Smooth muscle cell (in vitro differentiated cells): ENCODE data around the gene CD2BP2. TPM values are rescaled to one million over a fixed set of nuclear protein-coding genes. Genes with fewer than 3 reads are reported as not detected.
A peak's percentile ranks its signal among the peaks of the same experiment; 100 is the strongest.

Experiments used
- DNase-seq: peaks from one replicate; lab custom pipeline; 2025; ENCODE audit not compliant: unreplicated experiment; lab: John Stamatoyannopoulos, UW
- H2AFZ ChIP-seq: fragments of 200-600 bp; sonication (generic); 2 replicates; pipeline ENCODE4 v1.6.0; 2016; ENCODE audit warnings: antibody characterized with exemption, low read depth, mild to moderate bottlenecking
- H3F3A ChIP-seq: fragments of 200-600 bp; sonication (generic); 2 replicates; pipeline ENCODE4 v1.6.0; 2017; ENCODE audit warnings: antibody characterized with exemption, low read depth
- H3K27ac ChIP-seq: fragments of 200-600 bp; sonication (generic); 2 replicates; pipeline ENCODE4 v1.5.1; 2016; ENCODE audit warnings: low read depth, mild to moderate bottlenecking
- H3K27me3 ChIP-seq: fragments of 200-600 bp; sonication (generic); 2 replicates; pipeline ENCODE4 v1.6.1; 2016; ENCODE audit warnings: low read depth, mild to moderate bottlenecking
- H3K36me3 ChIP-seq: fragments of 200-600 bp; sonication (generic); 2 replicates; pipeline ENCODE4 v1.5.1; 2016; ENCODE audit warnings: low read depth
- H3K4me1 ChIP-seq: fragments of 200-600 bp; sonication (generic); 2 replicates; pipeline ENCODE4 v1.5.1; 2016; ENCODE audit warnings: low read depth
- H3K4me2 ChIP-seq: fragments of 200-600 bp; sonication (generic); 2 replicates; pipeline ENCODE4 v1.6.0; 2016; ENCODE audit warnings: mild to moderate bottlenecking
- H3K4me3 ChIP-seq: fragments of 200-600 bp; sonication (generic); 2 replicates; pipeline ENCODE4 v1.5.1; 2016; ENCODE audit warnings: mild to moderate bottlenecking
- H3K79me2 ChIP-seq: fragments of 200-600 bp; sonication (generic); 2 replicates; pipeline ENCODE4 v1.6.0; 2016; ENCODE audit warnings: low read depth, mild to moderate bottlenecking
- H3K9ac ChIP-seq: fragments of 200-600 bp; sonication (generic); 2 replicates; pipeline ENCODE4 v1.6.0; 2016; ENCODE audit warnings: low read depth
- H3K9me3 ChIP-seq: fragments of 200-600 bp; sonication (generic); replicated peaks from 2 replicates; pipeline ENCODE4 v1.5.1; 2016; ENCODE audit warnings: low read depth
- H4K20me1 ChIP-seq: fragments of 200-600 bp; sonication (generic); 2 replicates; pipeline ENCODE4 v1.6.0; 2016; ENCODE audit warnings: low read depth
- CTCF ChIP-seq: fragments of 200-600 bp; sonication (generic); IDR thresholded peaks from 2 replicates; pipeline ENCODE4 v1.5.1; 2017; ENCODE audit warnings: borderline replicate concordance, mild to moderate bottlenecking, antibody characterized with exemption; ENCODE audit not compliant: insufficient read depth, poor library complexity, severe bottlenecking
- WGBS: methylation state at CpG from one replicate; pipeline ENCODE4 v1.1.7; 2016; ENCODE audit warnings: low lambda C conversion rate; 5-methylcytosine and 5-hydroxymethylcytosine counted together
- polyA plus RNA-seq: library from polyadenylated mRNA; unstranded; fragments of >200 nt; fragmentation: Nextera tagmentation; extraction: Ambion mirVana; gene quantifications from 2 replicates; pipeline ENCODE4 v1.2.1, GENCODE V29; 2016
- total RNA-seq: library from RNA; depleted of rRNA; stranded (reverse); fragments of >200 nt; gene quantifications from 2 replicates; pipeline ENCODE4 v1.2.3, GENCODE V29; 2014

The CD2BP2 gene
- total and polyA plus RNA-seq, 2 experiments from 2014 or later, result 30.3 to 42.0 TPM

- peaks cover 16% of the 10 kb centered on the region for H3K4me1 ChIP-seq
- peaks cover 15% of the 10 kb centered on the region for H3K79me2 ChIP-seq
- H3K27me3 ChIP-seq, result no peaks in the 10 kb centered on the region
- H4K20me1 ChIP-seq, result no peaks in the 10 kb centered on the region
- no peak overlapping the region for H2AFZ ChIP-seq
- peak overlapping the region; percentile 94 for H3K9ac ChIP-seq
- peak overlapping the region; percentile 83 for H3K4me3 ChIP-seq
- WGBS, result 97% methylated on average over 23 of the region's 23 CpGs
- TF ChIP-seq CTCF, result no peak
- peak overlapping the region; percentile 98 for H3K27ac ChIP-seq
- H3K36me3 ChIP-seq, result no peaks in the 10 kb centered on the region
- no peaks in the 10 kb centered on the region for H3K9me3 ChIP-seq
- peaks cover 3% of the 10 kb centered on the region for H3F3A ChIP-seq
- no peak for DNase-seq
- peak overlapping the region; percentile 91 for H3K4me2 ChIP-seq
Measured at GRCh38 chr16:30353438-30354129, 1.5 kb downstream of the CD2BP2 start.

- Histone ChIP-seq H3K27ac (no peak overlapping the region), H3K9me3 (no peaks in the 10 kb centered on the region), H3K79me2 (peaks cover 15% of the 10 kb centered on the region), H3F3A (peaks cover 3% of the 10 kb centered on the region), H3K4me2 (no peak overlapping the region), H3K9ac (no peak overlapping the region), H3K4me1 (peaks cover 16% of the 10 kb centered on the region), H3K36me3 (no peaks in the 10 kb centered on the region), H3K27me3 (no peaks in the 10 kb centered on the region), H2AFZ (no peak overlapping the region), H3K4me3 (no peak overlapping the region), H4K20me1 (no peaks in the 10 kb centered on the region)
- DNase-seq, result no peak
- TF ChIP-seq CTCF, result peak; percentile 29
- WGBS, result 94% methylated on average over 14 of the region's 14 CpGs
Measured at GRCh38 chr16:30352488-30353401, 2.4 kb downstream of the CD2BP2 start.

- DNase-seq, result no peak
Measured at GRCh38 chr16:30351586-30352419, 3.3 kb downstream of the CD2BP2 start.

More at GRCh38 chr16:30351586-30352419, 3.3 kb downstream of the CD2BP2 start:
- no peaks in the 10 kb centered on the region for H3K36me3 ChIP-seq
- no peaks in the 10 kb centered on the region for H4K20me1 ChIP-seq
- no peaks in the 10 kb centered on the region for H3K9me3 ChIP-seq
- H3K27me3 ChIP-seq, result no peaks in the 10 kb centered on the region
- H3F3A ChIP-seq, result peaks cover 3% of the 10 kb centered on the region
- no peak overlapping the region for H3K4me3 ChIP-seq
- 95% methylated on average over 11 of the region's 11 CpGs for WGBS
- no peak overlapping the region for H2AFZ ChIP-seq
- H3K79me2 ChIP-seq, result peaks cover 15% of the 10 kb centered on the region
- H3K27ac ChIP-seq, result no peak overlapping the region
- peaks cover 16% of the 10 kb centered on the region for H3K4me1 ChIP-seq
- no peak overlapping the region for H3K4me2 ChIP-seq
- no peak overlapping the region for H3K9ac ChIP-seq
- TF ChIP-seq CTCF, result no peak
